Naive thymus-derived CD4-positive, alpha-beta T cell (primary cell): Measurements from ENCODE around the gene SPINK4. TPM values are rescaled to one million over a fixed set of nuclear protein-coding genes. Genes with fewer than 3 reads are reported as not detected.
A peak's percentile ranks its signal among the peaks of the same experiment; 100 is the strongest.

Source experiments
- ATAC-seq: fragments of 150-1000 bp; cut with Tn5 transposase; 2 replicates; pipeline ENCODE4 v1.10.0; 2021; ENCODE audit warnings: mild to moderate bottlenecking, moderate library complexity
- CTCF ChIA-PET: fragments of 350-600 bp; sonication (Branson Sonifier 250); formaldehyde crosslinking; loops from one replicate; lab custom pipeline; 2021; ENCODE audit warnings: antibody characterized with exemption; lab: Charles Lee
- POLR2A ChIA-PET: fragments of 350-600 bp; sonication (Branson Sonifier 250); formaldehyde crosslinking; loops from one replicate; lab custom pipeline; 2021; ENCODE audit warnings: antibody characterized with exemption, inconsistent platforms; lab: Charles Lee
- DNase-seq, 9 donors: peaks; one replicate each; pipeline versions ENCODE4 v3.0.0 to v3.0.0-alpha.2; 2020 to 2022; ENCODE audit warnings: mixed read lengths in 1 of 9
- H3K27ac ChIP-seq: one replicate; pipeline ENCODE4 v1.7.0; 2013; ENCODE audit warnings: mild to moderate bottlenecking, low read depth, low read length, moderate library complexity
- H3K27me3 ChIP-seq, 2 donors: one replicate each; pipeline ENCODE4 v1.7.0; 2013; ENCODE audit warnings: low read length in 2 of 2, mild to moderate bottlenecking in 2 of 2, moderate library complexity in 2 of 2; ENCODE audit not compliant: control insufficient read depth in 2 of 2, insufficient read depth in 2 of 2
- H3K36me3 ChIP-seq, 3 experiments: 1 replicate in 2 of 3; 2 replicates in 1 of 3; pipeline ENCODE4 v1.7.0; 2013; ENCODE audit warnings: low read length in 3 of 3, mild to moderate bottlenecking in 3 of 3, moderate library complexity in 1 of 3; ENCODE audit not compliant: insufficient read depth in 3 of 3, control insufficient read depth in 2 of 3
- H3K4me1 ChIP-seq, 2 donors: one replicate each; pipeline ENCODE4 v1.7.0; 2013; ENCODE audit warnings: low read length in 2 of 2, mild to moderate bottlenecking in 2 of 2, moderate library complexity in 1 of 2; ENCODE audit not compliant: control insufficient read depth in 2 of 2, insufficient read depth in 2 of 2
- H3K4me3 ChIP-seq: 2 replicates; pipeline ENCODE4 v1.7.0; 2013; ENCODE audit warnings: mild to moderate bottlenecking, low read length
- H3K9me3 ChIP-seq, 3 experiments: 1 replicate in 2 of 3; 2 replicates in 1 of 3; pipeline ENCODE4 v1.7.0; 2013; ENCODE audit warnings: low read length in 3 of 3; ENCODE audit not compliant: control insufficient read depth in 2 of 3
- H3K27ac Mint-ChIP-seq, 9 donors: one replicate each; pipeline ENCODE4 v1.8.0; 2020 to 2022; ENCODE audit warnings: mixed read lengths in 9 of 9, mild to moderate bottlenecking in 8 of 9, moderate library complexity in 5 of 9, inconsistent platforms in 2 of 9
- H3K27me3 Mint-ChIP-seq, 5 donors: one replicate each; pipeline ENCODE4 v1.8.0; 2021 to 2022; ENCODE audit warnings: mixed read lengths in 5 of 5, mild to moderate bottlenecking in 1 of 5
- H3K36me3 Mint-ChIP-seq, 5 donors: one replicate each; pipeline ENCODE4 v1.8.0; 2020 to 2022; ENCODE audit warnings: mixed read lengths in 5 of 5, mild to moderate bottlenecking in 3 of 5, inconsistent platforms in 1 of 5
- H3K4me1 Mint-ChIP-seq, 7 donors: one replicate each; pipeline ENCODE4 v1.8.0; 2020 to 2022; ENCODE audit warnings: mixed read lengths in 7 of 7, mild to moderate bottlenecking in 3 of 7, inconsistent platforms in 1 of 7
- H3K4me3 Mint-ChIP-seq, 10 donors: one replicate each; pipeline ENCODE4 v1.8.0; 2020 to 2022; ENCODE audit warnings: mild to moderate bottlenecking in 10 of 10, mixed read lengths in 10 of 10, moderate library complexity in 6 of 10, inconsistent platforms in 2 of 10
- H3K9me3 Mint-ChIP-seq, 11 donors: one replicate each; pipeline ENCODE4 v1.8.0; 2020 to 2022; ENCODE audit warnings: mixed read lengths in 11 of 11, mild to moderate bottlenecking in 4 of 11, inconsistent platforms in 1 of 11, moderate library complexity in 1 of 11
- intact Hi-C, 2 donors: fragments of 100-400 bp; cut with micrococcal nuclease; formaldehyde crosslinking; loops; one replicate each; pipeline ENCODE4 v1.15.1; 2023
- polyA plus RNA-seq, 2 donors: library from polyadenylated mRNA; unstranded; fragments of 300-500 nt; fragmentation: Illumina TruSeq; gene quantifications; one replicate each; pipeline ENCODE4 v1.2.3, GENCODE V29; 2021
- total RNA-seq, 6 experiments: library from RNA in 5 of 6; stranded (reverse) in 5 of 6; gene quantifications; 1 replicate in 5 of 6; 2 replicates in 1 of 6; pipeline ENCODE4 v1.2.3 and lab custom pipeline; 2021 to 2026

SPINK4 gene
- total and polyA plus RNA-seq, 7 experiments from 2014 or later, result not detected

- intact Hi-C loops, result no loop called here
- Histone ChIP-seq H3K27ac (no peak overlapping the region), H3K9me3 (no peaks in the 10 kb centered on the region), H3K36me3 (peaks cover 0 to 13% (median 0%) of the 10 kb centered on the region in 3 experiments), H3K27me3 (no peaks in the 10 kb centered on the region), H3K4me1 (no peaks in the 10 kb centered on the region), H3K4me3 (no peak overlapping the region)
- Mint-ChIP-seq H3K9me3 (no peaks in the 10 kb centered on the region), H3K36me3 (peaks cover 3 to 19% (median 8%) of the 10 kb centered on the region in 5 donors), H3K27me3 (no peaks in the 10 kb centered on the region), H3K27ac (no peak overlapping the region), H3K4me1 (peaks cover 0 to 12% (median 0%) of the 10 kb centered on the region in 7 donors), H3K4me3 (no peak overlapping the region)
- ChIA-PET CTCF (no interaction called here), POLR2A (no interaction called here)
- ATAC-seq (no peak), DNase-seq (no peak)
These were observed 6.4 kb downstream of the SPINK4 start for GRCh38 chr9:33246269-33246860.

GRCh38 chr9:33248606-33249005 lies 8.6 kb downstream of the SPINK4 start:
- POLR2A ChIA-PET, result no interaction called here
- intact Hi-C loops, result no loop called here
- Histone ChIP-seq H3K4me3 (no peak overlapping the region), H3K9me3 (no peaks in the 10 kb centered on the region), H3K4me1 (no peaks in the 10 kb centered on the region), H3K27ac (no peak overlapping the region), H3K36me3 (peaks cover 0 to 24% (median 4%) of the 10 kb centered on the region in 3 experiments), H3K27me3 (no peaks in the 10 kb centered on the region)
- Mint-ChIP-seq H3K4me1 (peaks cover 0 to 10% (median 0%) of the 10 kb centered on the region in 7 donors), H3K36me3 (peaks cover 3 to 26% (median 19%) of the 10 kb centered on the region in 5 donors), H3K27me3 (no peaks in the 10 kb centered on the region), H3K4me3 (no peak overlapping the region), H3K9me3 (no peaks in the 10 kb centered on the region), H3K27ac (no peak overlapping the region)
- CTCF ChIA-PET, result no interaction called here
- ATAC-seq (no peak), DNase-seq (no peak)

GRCh38 chr9:33249087-33249658 lies 9.2 kb downstream of the SPINK4 start:
- Mint-ChIP-seq H3K27me3 (no peaks in the 10 kb centered on the region), H3K36me3 (peaks cover 3 to 26% (median 19%) of the 10 kb centered on the region in 5 donors), H3K4me1 (peaks cover 0 to 4% (median 0%) of the 10 kb centered on the region in 7 donors), H3K9me3 (no peaks in the 10 kb centered on the region), H3K4me3 (no peak overlapping the region), H3K27ac (peak overlapping the region in 3 of 9 donors; percentile 44 to 67 (median 49))
- ChIA-PET POLR2A (no interaction called here), CTCF (no interaction called here)
- intact Hi-C loops, result no loop called here
- DNase-seq (no peak), ATAC-seq (peak; percentile 26)
- H3K27me3 ChIP-seq, result no peaks in the 10 kb centered on the region
- peaks cover 0 to 29% (median 4%) of the 10 kb centered on the region in 3 experiments for H3K36me3 ChIP-seq
- H3K4me3 ChIP-seq, result no peak overlapping the region
- H3K9me3 ChIP-seq, result no peaks in the 10 kb centered on the region
- no peaks in the 10 kb centered on the region for H3K4me1 ChIP-seq
- H3K27ac ChIP-seq, result no peak overlapping the region

GRCh38 chr9:33249983-33250382 lies 10.0 kb downstream of the SPINK4 start:
- Mint-ChIP-seq H3K27me3 (no peaks in the 10 kb centered on the region), H3K4me3 (no peak overlapping the region), H3K9me3 (no peaks in the 10 kb centered on the region), H3K4me1 (peaks cover 0 to 4% (median 0%) of the 10 kb centered on the region in 7 donors), H3K27ac (peak overlapping the region in 2 of 9 donors; percentile 35 to 47), H3K36me3 (peaks cover 3 to 33% (median 25%) of the 10 kb centered on the region in 5 donors)
- H3K27me3 ChIP-seq, result no peaks in the 10 kb centered on the region
- H3K27ac ChIP-seq, result no peak overlapping the region
- DNase-seq, result no peak
- ChIA-PET POLR2A (no interaction called here), CTCF (no interaction called here)
- intact Hi-C loops, result no loop called here
- H3K4me3 ChIP-seq, result no peak overlapping the region
- H3K36me3 ChIP-seq, result peaks cover 0 to 37% (median 4%) of the 10 kb centered on the region in 3 experiments
- ATAC-seq, result no peak
- H3K4me1 ChIP-seq, result no peaks in the 10 kb centered on the region
- H3K9me3 ChIP-seq, result no peaks in the 10 kb centered on the region

GRCh38 chr9:33250458-33250995 lies 10.6 kb downstream of the SPINK4 start:
- no peaks in the 10 kb centered on the region for H3K4me1 ChIP-seq
- no peaks in the 10 kb centered on the region for H3K27me3 ChIP-seq
- Mint-ChIP-seq H3K27ac (peak overlapping the region in 1 of 9 donors; percentile 9), H3K36me3 (peaks cover 4 to 36% (median 25%) of the 10 kb centered on the region in 5 donors), H3K27me3 (no peaks in the 10 kb centered on the region), H3K4me3 (no peak overlapping the region), H3K4me1 (peaks cover 0 to 4% (median 0%) of the 10 kb centered on the region in 7 donors), H3K9me3 (no peaks in the 10 kb centered on the region)
- POLR2A ChIA-PET, result no interaction called here
- DNase-seq (no peak), ATAC-seq (no peak)
- no peak overlapping the region for H3K4me3 ChIP-seq
- intact Hi-C loops, result no loop called here
- H3K9me3 ChIP-seq, result no peaks in the 10 kb centered on the region
- no peak overlapping the region for H3K27ac ChIP-seq
- CTCF ChIA-PET, result no interaction called here
- peaks cover 0 to 43% (median 4%) of the 10 kb centered on the region in 3 experiments for H3K36me3 ChIP-seq

GRCh38 chr9:33254211-33254610 lies 14.2 kb downstream of the SPINK4 start:
- H3K27ac Mint-ChIP-seq, result no peak overlapping the region
- no peak overlapping the region for H3K4me3 Mint-ChIP-seq
- ChIA-PET POLR2A (interaction anchor here (1.3 kb wide), 1 partner anchor 36 kb away, joined by 3 read pairs; the partner anchor contains the start of gene NFX1), CTCF (interaction anchor here (0.5 kb wide), 1 partner anchor 560 kb away, joined by 3 read pairs; no protein-coding TSS in a partner anchor)
- H3K4me1 Mint-ChIP-seq, result peaks cover 0 to 6% (median 1%) of the 10 kb centered on the region in 7 donors
- DNase-seq, result no peak
- intact Hi-C loops, result no loop called here
- Histone ChIP-seq H3K36me3 (peaks cover 12 to 68% (median 14%) of the 10 kb centered on the region in 3 experiments), H3K27me3 (no peaks in the 10 kb centered on the region), H3K27ac (no peak overlapping the region), H3K9me3 (no peaks in the 10 kb centered on the region), H3K4me1 (no peaks in the 10 kb centered on the region), H3K4me3 (no peak overlapping the region)
- no peak for ATAC-seq
- H3K9me3 Mint-ChIP-seq, result no peaks in the 10 kb centered on the region
- H3K36me3 Mint-ChIP-seq, result peaks cover 9 to 42% (median 26%) of the 10 kb centered on the region in 5 donors
- H3K27me3 Mint-ChIP-seq, result no peaks in the 10 kb centered on the region
